HG02623 (cell line): Measurements from ENCODE around the gene CREBRF.
"Not testable (repeated sequence)": the region's sequence is repeated elsewhere in the genome, so short reads cannot be mapped to it uniquely, and the experiment has no call there.

Experiments used
- ATAC-seq: cut with Tn5 transposase; IDR thresholded peaks from one replicate; pipeline ENCODE4 v1.9.1; 2021; ENCODE audit warnings: moderate library complexity; ENCODE audit not compliant: unreplicated experiment

The CREBRF gene

GRCh38 chr5:173076471-173076870 lies 20.3 kb downstream of the CREBRF start:
- not testable (repeated sequence) for ATAC-seq

GRCh38 chr5:173078878-173079277 lies 22.7 kb downstream of the CREBRF start:
- ATAC-seq: no peak

GRCh38 chr5:173089581-173089980 lies 33.4 kb downstream of the CREBRF start:
- no peak for ATAC-seq

GRCh38 chr5:173090639-173091038 lies 34.5 kb downstream of the CREBRF start:
- ATAC-seq: no peak

GRCh38 chr5:173091981-173092380 lies 35.8 kb downstream of the CREBRF start:
- no peak for ATAC-seq

GRCh38 chr5:173093606-173094005 lies 37.5 kb downstream of the CREBRF start:
- no peak for ATAC-seq

GRCh38 chr5:173094012-173094661 lies 38.0 kb downstream of the CREBRF start:
- no peak for ATAC-seq

- ATAC-seq: no peak
These were observed 42.6 kb downstream of the CREBRF start for GRCh38 chr5:173098787-173099186.

- ATAC-seq: no peak
These were observed 43.3 kb downstream of the CREBRF start for GRCh38 chr5:173099461-173099860.

GRCh38 chr5:173101245-173101644 lies 45.1 kb downstream of the CREBRF start:
- no peak for ATAC-seq

GRCh38 chr5:173103411-173103810 lies 47.3 kb downstream of the CREBRF start:
- no peak for ATAC-seq

- ATAC-seq: no peak
These were observed 52.8 kb downstream of the CREBRF start for GRCh38 chr5:173108914-173109313.

GRCh38 chr5:173114536-173114935 lies 58.4 kb downstream of the CREBRF start:
- no peak for ATAC-seq

- ATAC-seq: no peak
These were observed 63.6 kb downstream of the CREBRF start for GRCh38 chr5:173119719-173120118.

- ATAC-seq: no peak
These were observed 67.3 kb downstream of the CREBRF start for GRCh38 chr5:173123416-173123815.

GRCh38 chr5:173132166-173132565 lies 76.0 kb downstream of the CREBRF start:
- ATAC-seq: not testable (repeated sequence)

- no peak for ATAC-seq
These were observed 82.6 kb downstream of the CREBRF start for GRCh38 chr5:173138707-173139106.

- ATAC-seq: no peak
These were observed 83.5 kb downstream of the CREBRF start for GRCh38 chr5:173139631-173140030.

- ATAC-seq: no peak
These were observed 84.6 kb downstream of the CREBRF start for GRCh38 chr5:173140769-173141168.

GRCh38 chr5:173143567-173143966 lies 87.4 kb downstream of the CREBRF start:
- ATAC-seq: no peak

- peak; percentile 83 for ATAC-seq
These were observed 88.3 kb downstream of the CREBRF start, which contains the start of gene BNIP1 for GRCh38 chr5:173144200-173145176. Gene BNIP1, plus strand, starts transcription at chr5:173144531. Its CDS starts 15 bp downstream, at chr5:173144546.

GRCh38 chr5:173148354-173148753 lies 92.2 kb downstream of the CREBRF start:
- no peak for ATAC-seq
